NCI-H187 treated with DMSO at 0.1 percent for 48 hours (cell line): ENCODE data around the gene GTF3C5.
"Not testable (repeated sequence)": the region's sequence is repeated elsewhere in the genome, so short reads cannot be mapped to it uniquely, and the experiment has no call there.

Source experiments
- DNase-seq: peaks from one replicate; lab custom pipeline; 2025; lab: John Stamatoyannopoulos, UW

The GTF3C5 gene

DNA sequence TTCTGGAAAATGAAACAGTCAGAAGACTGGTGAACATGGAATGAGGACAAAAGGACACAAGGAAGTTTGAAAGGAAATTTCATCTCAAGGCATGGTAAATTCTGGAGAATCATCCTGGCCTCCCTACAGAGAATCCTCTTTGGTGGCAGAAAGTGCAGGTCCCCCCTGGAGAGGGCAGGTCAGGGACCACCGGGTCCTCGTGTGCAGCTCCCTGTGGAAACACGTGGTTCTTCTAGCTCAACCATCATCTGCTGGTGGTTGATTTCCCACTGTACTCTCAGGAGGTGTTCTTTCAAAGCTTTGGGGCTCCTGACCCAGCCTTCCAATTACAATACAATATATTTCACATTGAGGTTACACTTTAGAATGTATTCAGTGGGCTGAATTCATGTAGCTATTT, 2.6 kb upstream of the GTF3C5 start:
- DNase-seq, result no peak

DNA sequence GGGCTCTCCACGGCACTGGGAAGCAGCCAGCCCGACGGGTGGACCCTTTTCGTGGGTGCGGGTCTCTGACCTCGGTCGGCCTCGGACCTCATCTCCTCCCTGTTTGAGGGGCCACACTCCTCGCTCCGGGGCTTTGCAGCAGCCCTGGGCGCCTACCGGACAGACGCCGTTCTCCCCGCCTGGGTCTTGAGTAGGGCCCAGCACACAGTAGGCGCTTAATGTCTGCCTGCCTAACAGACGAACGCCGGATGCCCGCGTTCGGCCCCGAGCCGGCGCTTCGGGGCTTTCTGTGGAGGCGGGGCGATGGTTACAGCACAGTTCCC, 842 bp upstream of the GTF3C5 start:
- DNase-seq, result no peak

DNA sequence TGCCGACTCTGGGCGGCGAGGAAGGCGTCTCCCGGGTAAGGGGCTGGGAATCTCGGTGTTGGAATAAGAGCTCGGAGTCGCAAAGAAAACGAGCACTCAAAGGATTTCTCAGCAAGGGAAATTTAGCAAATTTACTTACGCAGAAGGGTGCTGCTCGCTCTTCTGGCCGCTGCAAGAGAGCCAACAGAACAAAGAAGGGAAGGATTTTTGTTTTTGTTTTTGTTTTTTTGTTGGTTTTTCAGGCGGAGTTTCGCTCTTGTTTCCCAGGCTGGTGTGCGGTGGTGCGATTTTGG, 279 bp downstream of the GTF3C5 start:
- no peak for DNase-seq

DNA sequence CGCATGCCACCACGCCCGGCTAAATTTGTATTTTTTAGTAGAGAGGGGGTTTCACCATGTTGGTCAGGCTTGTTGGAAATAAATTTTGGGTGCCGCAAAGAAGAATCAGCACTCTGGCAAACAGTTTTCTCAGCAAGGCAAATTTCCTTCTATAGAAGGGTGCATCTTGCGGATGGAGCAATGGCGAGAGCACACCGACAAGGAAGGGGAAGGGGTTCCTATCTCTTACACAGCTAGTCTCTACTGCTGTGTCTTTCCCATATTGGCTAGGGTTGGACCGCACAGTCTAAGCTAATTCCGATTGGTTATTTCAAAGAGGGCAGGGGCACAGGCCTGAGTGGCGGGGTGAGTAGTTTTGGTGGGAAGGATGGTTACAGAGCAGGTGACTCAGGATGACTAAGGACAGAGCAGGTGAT, 707 bp downstream of the GTF3C5 start:
- no peak for DNase-seq

DNA sequence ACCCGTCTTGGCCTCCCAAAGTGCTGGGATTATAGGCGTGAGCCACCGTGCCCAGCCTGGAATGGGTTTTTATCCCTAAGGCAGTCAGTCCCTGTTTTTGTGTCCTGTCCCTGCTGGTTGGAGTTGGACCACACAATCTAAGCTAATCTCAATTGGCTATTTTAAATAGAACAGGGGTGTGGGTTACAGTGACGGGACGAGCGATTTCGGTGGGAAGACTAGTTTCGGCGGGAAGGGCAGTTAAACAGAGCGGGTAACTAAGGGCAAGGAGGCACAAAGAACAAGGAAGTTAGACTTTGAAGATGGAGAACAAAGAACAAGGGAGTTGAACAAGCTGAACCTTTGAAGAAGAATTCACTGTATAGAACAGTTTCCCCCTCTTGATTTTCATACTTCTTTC, 1.4 kb downstream of the GTF3C5 start:
- DNase-seq, result no peak

DNA sequence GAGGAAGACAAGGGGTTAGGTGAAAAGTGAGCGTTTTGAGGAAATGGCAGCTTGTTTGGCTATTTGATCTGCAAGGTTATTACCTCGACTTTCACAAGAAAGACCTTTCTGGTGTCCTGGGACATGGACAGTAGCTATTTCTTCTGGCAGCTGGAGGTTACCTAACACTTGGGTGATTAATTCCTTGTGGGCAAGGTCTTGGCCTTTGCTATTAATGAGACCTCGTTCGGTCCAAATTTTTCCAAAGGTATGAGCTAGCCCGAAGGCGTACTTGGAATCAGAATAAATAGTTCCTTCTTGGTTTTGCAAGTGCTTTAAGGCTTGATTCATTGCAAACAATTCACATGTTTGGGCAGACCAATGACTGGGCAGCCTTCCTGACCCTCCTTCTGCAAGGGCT, 4.9 kb downstream of the GTF3C5 start:
- DNase-seq, result no peak

DNA sequence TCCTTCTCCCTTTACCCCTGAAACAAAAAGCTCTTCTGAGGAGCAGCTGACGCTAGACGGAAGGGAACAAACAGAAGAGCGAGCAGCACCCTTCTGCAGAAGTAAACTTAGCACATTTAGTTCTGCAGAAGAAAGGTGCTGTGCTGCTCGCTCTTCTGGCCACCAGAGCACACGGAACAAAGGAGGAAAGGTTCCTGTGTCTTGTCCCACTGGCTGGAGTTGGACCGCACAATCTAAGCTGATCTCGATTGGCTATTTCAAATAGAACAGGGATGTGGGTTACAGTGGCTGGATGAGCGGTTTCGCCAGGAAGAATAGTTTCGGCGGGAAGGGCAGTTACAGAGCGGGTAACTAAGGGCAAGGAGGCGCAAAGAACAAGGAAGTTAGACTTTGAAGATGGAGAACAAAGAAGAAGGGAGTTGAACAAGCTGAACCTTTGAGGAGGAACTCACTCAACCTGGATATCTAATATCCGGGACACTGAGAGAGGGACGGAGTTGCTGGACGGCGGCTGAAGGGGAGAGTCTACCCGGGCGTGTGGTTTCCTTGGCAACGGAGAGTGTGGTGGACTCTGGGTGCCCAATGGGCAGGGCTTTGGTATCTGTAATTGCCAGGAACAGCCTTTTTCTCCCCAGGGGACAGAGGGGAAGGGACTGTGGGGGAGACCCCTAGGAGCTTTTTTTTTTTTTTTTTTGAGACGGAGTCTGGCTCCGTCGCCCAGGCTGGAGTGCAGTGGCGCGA, 7.1 kb downstream of the GTF3C5 start:
- DNase-seq, result no peak

DNA sequence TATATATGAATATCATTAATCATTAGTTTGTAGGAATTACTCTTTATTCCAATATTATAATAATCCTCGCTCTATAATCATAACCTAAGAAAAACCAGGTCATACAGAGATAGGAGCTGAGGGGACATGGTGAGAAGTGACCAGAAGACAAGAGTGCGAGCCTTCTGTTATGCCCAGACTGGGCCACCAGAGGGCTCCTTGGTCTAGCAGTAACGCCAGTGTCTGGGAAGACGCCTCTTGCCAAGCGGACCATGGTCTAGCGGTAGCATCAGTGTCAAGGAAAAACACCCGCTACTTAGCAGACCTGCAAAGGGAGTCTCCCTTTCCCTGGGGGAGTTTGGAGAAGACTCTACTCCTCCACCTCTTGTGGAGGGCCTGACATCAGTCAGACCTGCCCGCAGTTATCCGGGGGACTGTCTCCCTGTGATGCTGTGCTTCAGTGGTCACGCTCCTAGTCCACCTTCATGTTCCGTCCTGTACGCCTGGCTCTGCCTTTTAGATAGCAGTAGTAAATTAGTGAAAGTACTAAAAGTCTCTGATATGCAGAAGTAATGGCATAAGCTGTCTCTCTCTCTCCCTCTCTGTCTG, 10.2 kb downstream of the GTF3C5 start:
- DNase-seq, result not testable (repeated sequence)

DNA sequence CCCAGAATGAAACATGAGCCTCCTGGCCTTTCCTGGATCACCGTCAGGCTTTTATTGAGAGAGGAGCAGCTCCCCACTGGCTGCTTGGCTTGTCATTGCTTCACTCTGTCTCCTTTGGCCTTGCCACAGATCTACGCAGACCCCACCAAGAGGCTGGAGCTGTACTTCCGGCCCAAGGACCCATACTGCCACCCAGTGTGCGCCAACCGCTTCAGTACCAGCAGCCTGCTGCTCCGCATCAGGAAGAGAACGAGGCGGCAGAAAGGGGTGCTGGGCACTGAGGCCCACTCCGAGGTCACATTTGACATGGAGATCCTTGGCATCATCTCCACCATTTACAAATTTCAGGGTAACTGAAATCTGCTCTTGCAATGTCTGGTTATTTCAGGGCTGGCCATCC, 11.2 kb downstream of the GTF3C5 start:
- no peak for DNase-seq

DNA sequence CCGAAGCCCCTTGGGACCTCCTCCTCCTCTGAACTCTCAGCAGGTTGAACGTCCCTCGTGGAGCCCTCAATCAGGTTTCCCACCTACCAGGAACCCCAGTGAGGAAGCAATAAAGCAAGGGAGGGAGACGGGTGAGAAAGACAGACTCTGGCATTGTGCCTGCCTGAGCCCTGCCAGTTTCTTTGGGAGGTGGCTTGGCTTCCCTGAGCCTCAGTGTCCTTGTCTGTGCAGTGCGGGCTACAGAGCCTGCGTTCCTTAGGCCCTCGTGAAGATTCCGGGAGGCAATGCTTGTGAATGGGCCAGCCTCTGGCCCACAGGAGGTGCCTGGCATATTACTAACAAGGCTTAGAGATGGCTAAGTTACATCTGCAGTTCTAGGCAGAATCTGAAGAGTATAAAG, 11.9 kb downstream of the GTF3C5 start:
- DNase-seq, result no peak

DNA sequence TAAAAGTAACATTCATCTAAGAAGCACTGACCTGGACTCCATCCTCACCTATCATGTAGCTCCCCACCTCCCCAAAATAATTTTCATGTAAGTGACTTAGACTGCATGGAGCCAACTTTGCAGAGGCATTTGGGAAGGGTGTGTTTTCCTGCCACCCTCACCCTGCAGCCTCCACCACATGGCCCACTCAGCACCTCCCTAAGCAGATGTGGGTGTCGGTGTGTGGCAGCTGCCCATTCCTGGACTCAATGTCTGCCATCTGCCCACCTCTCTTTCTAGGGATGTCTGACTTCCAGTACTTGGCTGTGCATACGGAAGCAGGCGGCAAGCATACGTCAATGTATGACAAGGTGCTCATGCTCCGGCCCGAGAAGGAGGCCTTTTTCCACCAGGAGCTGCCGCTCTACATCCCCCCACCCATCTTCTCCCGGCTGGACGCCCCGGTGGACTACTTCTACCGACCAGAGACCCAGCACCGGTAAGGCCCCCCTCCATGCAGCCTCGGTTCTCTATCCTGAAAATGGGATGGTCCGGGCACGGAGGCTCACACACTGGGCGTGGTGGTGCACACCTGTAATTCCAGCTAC, 12.7 kb downstream of the GTF3C5 start:
- no peak for DNase-seq

DNA sequence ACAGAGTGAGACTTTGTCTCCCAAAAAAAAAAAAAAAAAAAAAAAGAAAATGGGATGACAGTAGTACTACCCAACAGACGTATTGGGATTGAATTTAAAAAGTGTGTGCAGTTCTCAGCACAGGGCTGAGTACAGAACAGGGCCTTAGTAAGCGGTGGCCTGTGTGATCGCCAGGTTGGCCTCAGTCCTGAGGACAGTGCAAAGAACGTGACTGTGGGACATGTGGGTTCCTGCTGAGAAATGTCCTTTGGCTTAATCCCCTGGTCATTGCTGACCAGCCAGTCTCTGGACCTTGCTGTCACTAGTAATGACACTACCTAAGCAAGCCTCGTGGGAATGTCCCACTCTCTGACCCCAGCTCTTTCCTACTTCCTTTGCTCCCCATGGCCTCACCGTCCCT, 13.3 kb downstream of the GTF3C5 start:
- no peak for DNase-seq

DNA sequence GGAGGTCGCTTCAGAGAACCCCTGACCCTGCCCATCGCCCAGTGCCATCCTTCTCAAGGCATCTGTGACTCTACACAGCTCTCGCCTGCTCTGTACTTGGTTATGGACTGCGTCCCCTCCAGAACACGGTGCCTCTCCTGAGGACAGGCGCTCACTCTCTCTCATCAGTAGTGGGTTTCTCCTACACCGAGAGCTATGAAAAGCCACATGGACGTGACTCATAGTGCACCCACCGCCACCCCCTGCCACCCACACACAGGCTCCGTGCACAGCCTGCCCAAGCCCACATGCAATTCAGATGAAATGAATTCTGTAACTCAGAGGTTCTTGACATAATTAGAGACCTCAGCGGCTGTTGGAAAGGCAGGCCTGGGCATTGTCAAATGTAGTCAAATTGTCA, 13.9 kb downstream of the GTF3C5 start:
- no peak for DNase-seq

DNA sequence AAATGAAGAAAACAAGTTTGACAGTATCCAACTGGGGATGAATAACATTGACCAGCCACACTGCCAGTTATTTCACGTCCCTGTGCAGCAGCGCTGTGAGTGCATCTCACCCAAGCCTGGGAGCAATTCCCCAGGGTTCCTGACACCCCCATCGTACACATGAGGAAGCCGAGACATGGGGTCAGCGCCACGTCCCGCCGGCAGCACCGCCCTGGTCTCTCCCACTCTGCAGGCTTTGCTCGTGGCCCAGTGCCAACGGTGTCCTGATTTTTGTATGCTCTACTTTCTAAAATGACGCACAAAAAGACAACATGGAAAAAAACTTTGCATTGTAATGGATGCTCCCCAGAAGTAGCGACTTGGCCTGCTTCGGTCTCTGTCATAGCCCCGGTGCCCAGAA, 14.3 kb downstream of the GTF3C5 start:
- DNase-seq, result no peak

DNA sequence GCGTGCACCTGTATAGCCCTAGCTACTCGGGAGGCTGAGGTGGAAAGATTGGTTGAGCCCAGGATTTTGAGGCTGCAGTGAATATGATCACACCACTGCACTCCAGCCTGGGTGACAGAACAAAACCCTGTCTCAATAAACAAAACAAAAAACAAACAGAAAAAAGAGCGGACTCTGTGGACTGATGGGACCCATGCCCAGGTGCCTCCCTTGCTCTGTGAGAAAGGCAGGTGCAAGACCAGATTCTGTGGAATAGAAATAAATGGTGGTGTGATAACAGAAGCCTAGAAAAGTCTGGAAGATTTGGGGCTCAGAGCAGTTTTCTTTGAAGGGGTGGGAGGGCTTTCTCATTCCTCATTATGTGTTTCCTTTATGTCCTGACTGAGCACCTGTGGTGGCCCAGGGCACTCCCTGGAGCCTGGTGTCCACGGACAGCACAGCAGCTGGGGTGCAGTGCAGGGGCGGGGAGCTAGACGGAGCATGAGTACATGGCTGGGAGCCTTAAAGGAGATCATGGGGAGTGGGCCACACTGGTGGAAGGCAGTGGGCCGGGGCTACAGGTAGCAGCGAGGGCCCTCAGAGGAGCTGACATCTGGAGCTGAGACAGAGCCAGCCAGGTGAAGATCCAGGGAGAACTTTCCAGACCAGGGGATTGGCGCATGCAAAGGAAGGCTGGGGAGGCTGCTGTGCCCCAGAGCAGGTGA, 15.6 kb downstream of the GTF3C5 start:
- no peak for DNase-seq

DNA sequence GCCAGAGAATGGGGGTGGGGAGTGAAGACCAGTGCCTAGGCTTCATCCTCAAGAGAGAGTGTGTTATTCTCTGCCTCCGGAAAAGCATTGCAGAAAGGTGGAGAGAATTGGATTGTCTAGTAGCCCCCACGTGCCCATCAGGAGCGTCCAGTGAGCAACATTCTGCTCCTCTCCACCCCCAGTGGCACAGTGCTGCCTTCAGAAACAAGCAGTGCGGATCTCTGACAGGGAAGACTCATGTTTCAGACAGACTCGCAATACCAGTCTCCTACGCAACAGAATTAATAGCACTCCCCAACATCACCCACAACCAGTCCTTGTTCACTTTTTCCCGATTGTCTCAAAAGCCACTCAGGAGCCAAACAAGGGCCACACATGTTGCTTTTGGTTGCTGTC, 16.1 kb downstream of the GTF3C5 start:
- DNase-seq, result no peak

DNA sequence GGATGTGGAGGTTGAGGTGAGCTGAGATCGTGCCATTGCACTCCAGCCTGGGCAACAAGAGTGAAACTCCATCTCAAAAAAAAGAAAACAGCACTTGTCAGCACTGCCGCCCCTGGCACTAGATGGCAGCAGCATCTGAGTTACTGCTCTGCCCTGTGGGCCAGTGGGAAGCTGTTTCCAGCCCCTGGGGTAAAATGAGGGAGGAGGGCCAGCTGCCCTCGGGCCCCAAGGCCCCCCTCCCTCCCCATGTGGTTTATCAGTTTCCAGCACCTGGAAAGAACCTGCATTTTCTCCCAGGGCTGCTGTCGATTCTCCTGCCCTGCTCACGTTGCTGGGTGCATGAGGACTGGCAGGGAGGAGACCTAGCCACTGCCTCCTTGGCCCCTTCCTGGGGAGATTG, 17.8 kb downstream of the GTF3C5 start:
- DNase-seq, result no peak

DNA sequence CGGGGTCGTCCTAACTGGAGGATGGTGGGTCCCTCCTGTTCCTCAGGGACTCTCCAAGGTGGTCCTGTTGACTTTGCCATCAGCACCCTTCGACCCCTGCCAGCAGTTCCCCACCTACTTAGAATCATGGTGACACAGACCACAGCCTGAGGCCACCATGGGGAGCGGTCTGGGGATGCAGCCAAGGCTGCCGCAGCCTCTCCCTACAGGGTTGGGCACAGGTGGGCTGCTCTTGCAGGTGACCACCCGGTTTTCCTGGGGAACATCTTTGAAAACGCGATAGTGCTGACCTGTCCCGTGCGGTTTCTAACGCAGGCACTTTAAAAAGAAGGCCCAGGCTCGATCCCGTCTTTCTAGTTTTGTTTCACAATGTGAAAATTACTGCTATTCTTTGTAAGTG, 18.2 kb downstream of the GTF3C5 start:
- no peak for DNase-seq

DNA sequence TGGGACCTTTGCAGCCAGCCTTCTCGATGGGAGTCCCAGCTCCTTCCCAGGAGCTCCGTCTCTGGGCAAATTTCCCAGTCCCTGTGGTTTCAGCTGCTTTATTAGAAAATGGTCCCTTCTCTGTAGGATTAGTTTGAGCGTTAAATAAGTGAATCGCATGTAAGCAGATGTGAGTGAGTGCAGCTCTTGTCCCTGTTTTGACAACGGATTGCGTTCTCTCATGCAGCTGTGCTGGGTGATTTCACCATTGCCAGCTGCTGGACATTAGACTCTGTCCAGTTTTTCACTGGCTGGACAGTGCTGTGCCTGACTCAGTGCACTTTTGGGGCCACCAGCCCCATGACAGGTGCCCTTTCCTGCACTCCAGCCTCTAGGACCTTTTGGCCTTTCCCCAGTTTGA, 19.3 kb downstream of the GTF3C5 start:
- DNase-seq, result no peak

DNA sequence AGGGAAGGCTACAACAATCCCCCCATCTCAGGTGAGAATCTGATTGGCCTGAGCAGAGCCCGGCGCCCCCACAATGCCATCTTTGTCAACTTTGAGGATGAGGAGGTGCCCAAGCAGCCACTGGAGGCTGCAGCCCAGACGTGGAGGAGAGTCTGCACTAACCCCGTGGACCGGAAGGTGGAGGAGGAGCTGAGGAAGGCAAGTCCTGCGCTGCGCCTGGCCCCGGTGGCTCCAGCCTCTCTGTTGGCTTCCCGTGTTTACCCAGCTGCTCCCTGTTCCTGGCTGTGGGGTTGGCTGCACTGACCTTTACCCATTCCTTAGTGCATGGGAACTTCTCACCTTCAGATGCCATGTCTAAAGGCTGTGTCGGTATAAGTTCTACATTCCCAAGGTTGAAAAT, 20.0 kb downstream of the GTF3C5 start:
- DNase-seq, result no peak

DNA sequence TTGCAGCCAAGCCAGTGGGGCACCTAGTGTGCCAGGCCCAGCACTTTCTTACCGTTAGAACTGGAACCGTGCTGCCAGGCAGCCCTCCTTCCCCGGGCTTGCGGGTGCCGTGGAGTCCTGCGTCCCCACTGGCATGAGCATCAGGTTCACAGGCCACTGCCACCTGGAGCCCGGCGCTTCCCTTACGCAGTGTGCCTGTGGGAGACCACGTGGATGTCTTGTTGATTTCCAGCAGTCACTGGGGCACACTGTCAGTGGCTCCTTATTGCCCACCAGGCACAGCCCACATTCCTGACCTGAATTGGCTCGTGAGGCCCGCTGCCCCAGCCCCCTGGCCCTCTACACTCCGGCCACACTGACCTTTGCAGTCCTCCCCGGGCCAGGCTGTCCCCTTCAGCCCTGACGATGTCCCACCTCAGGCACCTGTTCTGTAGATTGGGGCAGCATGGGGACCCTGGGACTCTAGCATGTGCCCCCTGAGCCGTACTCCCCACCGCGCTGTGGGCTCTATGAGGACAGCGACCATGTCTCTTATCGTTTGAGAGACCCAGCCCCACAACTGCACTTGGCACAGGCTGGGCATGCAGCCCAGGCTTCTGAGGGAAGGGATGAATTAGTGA, 20.6 kb downstream of the GTF3C5 start:
- DNase-seq, result no peak

DNA sequence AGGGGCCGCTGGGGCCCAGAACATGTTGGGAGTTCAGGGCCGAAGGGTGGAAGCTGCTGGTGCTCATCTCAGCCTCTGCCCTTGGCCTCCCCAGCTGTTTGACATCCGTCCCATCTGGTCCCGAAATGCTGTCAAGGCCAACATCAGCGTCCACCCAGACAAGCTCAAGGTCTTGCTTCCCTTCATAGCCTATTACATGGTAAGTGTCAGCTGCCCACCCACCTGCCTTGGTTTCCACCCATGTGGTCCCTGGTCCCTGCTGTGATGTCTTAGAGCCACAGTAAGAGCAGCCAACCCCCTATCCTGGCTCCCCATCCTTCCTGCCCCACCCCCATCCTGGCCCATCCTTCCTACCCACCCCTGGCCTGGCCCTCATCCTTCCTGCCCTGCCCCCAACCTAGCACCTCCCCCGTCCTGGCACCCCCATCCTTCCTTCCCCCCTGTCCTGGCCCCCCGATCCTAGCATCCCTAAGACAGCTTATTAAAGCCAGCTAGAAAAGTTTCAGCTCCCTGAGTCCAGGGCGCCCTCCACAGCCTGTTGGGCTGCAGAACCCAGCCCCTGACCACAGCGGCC, 21.3 kb downstream of the GTF3C5 start:
- DNase-seq, result no peak
